Measurements from ENCODE around the gene GUCA2A.
"Not testable (repeated sequence)": the region's sequence is repeated elsewhere in the genome, so short reads cannot be mapped to it uniquely, and the experiment has no call there.

The GUCA2A gene, protein sequence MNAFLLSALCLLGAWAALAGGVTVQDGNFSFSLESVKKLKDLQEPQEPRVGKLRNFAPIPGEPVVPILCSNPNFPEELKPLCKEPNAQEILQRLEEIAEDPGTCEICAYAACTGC

DNA sequence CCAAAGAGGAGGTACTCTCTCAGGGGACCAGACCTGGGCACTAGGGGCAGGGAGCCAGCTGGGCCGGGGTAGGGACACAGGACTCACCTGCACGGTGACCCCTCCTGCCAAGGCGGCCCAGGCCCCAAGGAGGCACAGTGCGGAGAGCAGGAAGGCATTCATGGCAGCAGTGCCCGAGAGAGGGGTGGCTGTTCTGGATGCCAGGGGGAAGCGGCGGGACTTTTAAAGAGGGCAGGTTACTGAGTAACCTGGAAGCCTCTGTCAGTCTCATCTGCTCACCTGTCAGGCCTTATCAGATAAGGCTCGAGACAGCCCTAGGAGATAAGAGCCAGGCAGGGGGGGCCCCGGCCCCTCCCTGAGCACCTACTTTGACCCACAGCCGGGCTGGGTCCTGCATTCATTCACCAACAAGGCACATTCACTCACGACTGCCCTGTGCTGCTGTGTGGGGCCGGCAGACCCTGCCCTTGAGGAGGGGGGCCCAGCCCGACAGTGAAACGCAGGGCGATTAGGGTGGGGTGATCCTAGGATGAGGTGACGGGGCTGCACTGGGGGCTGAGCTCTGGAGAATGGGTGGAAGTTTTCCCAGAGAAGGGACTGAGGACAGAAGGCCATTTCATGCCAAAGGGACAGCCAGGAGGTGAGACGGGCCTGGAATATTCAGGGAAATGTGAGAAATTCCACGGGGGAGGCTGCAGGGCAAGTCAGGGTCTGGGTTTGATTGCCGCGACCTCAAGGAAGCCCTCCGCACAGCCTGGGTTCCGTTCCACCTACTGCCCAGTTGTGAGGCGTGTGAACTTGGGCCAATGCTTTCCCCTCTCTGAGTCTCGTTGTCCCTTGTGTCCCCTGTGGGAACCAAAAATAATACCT, at the start of gene GUCA2A:
GUCA2A (minus strand) TSS at position 195 of the 870 bp plus-strand sequence; CDS start at position 162, 33 bp downstream.
- DNase-seq (ENCODE audit: low spot score), result no peak

DNA sequence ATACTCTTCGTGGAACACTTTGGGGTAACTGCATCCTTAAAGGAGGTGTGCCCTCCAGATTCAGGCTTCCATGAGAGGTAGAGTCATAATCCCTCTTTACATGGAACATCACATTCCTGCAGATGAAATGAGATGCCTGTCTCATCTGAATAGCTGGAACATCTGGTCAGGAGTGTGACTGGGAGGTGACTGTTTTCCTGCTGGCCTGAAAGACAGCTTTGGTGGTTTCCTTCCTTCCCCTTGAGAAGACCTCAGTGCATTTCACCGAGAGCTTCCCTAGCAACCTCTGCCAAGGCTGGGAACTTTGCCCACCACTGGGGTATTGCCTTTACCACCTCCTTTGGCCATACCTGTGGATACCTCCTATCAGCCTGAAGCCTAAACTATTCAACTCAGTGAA, 46.7 kb upstream of the GUCA2A start:
- no peak for DNase-seq (ENCODE audit: low spot score)

- DNase-seq (ENCODE audit: low spot score), result no peak
These were observed 46.0 kb upstream of the GUCA2A start for GRCh38 chr1:42210421-42211133.

- DNase-seq (ENCODE audit: low spot score), result peak; percentile 55
These were observed 45.1 kb upstream of the GUCA2A start for GRCh38 chr1:42209526-42210251.

- not testable (repeated sequence) for DNase-seq (ENCODE audit: low spot score)
These were observed 42.4 kb upstream of the GUCA2A start for GRCh38 chr1:42206930-42207329.

GRCh38 chr1:42206164-42206563, 41.6 kb upstream of the GUCA2A start:
- DNase-seq (ENCODE audit: low spot score), result no peak

- no peak for DNase-seq (ENCODE audit: low spot score)
These were observed 37.4 kb upstream of the GUCA2A start for GRCh38 chr1:42201986-42202385.

DNA sequence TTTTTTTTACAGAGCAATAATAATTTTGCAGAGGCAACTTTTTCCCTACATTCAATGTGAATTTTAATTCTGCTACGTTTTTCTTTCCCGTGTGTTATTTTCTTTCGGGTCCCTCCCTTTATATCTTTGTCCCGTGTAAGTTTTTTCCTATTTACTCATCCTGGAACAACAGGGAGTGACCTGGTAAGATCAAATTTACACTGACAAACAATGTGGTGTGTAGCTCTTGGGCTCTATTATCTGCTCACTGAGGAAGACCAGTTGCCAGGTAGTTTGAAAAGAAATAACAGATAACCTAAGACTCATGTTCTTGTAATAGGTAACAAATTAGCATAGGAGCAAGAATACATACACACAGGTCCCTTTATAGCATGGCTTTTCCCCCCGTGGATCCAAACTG, 33.7 kb upstream of the GUCA2A start:
- DNase-seq (ENCODE audit: low spot score), result no peak

- no peak for DNase-seq (ENCODE audit: low spot score)
These were observed 31.3 kb upstream of the GUCA2A start for GRCh38 chr1:42195841-42196240.

DNA sequence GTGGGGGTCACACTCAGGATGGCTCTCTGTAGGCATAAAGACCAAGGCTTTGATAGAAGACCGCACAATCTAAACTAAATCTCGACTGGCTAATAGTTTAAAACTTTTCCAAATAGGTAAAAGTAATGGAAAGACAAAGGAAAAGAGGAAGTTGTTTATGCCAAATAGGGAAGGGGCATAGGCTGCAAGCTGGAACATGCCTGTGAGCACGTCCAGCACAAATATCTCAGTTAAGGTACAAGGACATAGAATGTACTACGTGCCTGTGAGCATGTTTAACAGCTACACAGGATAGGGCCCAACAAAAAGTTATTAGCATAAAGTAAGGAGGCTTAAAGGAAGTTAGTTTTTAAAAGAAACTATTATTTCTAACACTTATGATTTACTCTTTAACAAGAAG, 27.6 kb upstream of the GUCA2A start:
- no peak for DNase-seq (ENCODE audit: low spot score)

- DNase-seq (ENCODE audit: low spot score), result no peak
These were observed 26.8 kb upstream of the GUCA2A start for GRCh38 chr1:42191319-42191718.

DNA sequence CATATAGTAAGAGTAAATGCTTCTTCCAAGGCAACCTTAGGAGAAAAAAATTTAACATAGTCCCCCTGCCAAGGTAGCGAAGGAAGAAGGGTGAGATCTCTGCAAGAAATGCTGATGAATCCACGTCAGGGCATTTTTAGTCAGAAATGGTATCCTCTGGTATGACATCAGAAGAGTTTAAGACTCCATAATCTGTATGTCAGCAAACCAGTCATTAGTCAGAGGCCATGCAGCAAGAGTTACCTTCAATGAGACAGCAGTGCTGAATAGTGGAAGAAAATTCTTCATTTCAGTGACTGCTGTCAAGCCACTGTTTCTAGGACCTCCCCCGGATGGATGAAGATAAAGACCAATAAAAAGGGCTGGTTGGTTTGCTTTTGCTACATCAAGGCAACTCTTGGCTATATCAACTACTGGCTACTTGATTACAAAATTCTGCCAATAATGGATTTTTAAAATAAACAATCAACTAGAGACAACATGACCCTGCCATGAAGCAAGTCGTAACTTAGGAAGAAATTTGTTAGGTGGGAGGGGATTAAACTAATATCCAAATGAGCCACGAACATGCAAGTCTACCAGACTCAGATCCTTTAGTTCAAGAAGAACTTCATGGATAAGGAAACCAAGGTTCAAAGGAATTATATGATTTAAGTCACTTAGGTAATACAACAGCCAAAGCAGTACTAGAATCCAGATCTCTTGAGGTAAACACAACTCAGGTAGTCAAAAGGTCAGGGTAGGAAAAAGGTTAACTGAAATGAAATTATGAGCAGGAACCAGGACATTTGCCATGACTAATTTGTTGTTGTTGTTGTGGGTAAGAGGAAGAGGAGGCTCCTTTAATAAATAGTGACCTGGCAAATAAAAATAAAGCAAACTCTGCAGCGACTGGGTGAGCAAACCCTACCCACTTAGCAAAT, 25.6 kb upstream of the GUCA2A start:
- no peak for DNase-seq (ENCODE audit: low spot score)

- no peak for DNase-seq (ENCODE audit: low spot score)
These were observed 21.6 kb upstream of the GUCA2A start for GRCh38 chr1:42186152-42186551.

- no peak for DNase-seq (ENCODE audit: low spot score)
These were observed 20.1 kb upstream of the GUCA2A start for GRCh38 chr1:42184616-42185015.

GRCh38 chr1:42183957-42184268, 19.4 kb upstream of the GUCA2A start:
- DNase-seq (ENCODE audit: low spot score), result no peak

- no peak for DNase-seq (ENCODE audit: low spot score)
These were observed 18.8 kb upstream of the GUCA2A start for GRCh38 chr1:42183210-42183956.

DNA sequence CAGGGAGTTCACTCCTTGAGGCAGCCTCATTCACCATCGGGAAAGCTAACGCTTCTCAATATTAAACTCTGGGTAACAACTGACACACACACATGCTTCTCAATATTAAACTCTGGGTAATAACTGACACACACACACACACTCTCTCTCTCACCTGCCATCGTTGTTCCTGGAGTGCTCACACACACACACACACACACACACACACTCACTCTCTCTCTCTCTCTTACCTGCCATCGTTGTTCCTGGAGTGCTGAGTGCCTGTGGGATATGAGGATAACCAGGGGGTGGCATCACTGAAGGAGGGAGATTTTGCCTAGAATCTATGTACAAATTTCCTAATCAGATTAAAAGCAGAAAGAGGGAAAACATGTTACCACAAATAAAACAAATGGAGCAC, 17.1 kb upstream of the GUCA2A start:
- DNase-seq (ENCODE audit: low spot score), result no peak

- no peak for DNase-seq (ENCODE audit: low spot score)
These were observed 15.4 kb upstream of the GUCA2A start for GRCh38 chr1:42179900-42180329.

DNA sequence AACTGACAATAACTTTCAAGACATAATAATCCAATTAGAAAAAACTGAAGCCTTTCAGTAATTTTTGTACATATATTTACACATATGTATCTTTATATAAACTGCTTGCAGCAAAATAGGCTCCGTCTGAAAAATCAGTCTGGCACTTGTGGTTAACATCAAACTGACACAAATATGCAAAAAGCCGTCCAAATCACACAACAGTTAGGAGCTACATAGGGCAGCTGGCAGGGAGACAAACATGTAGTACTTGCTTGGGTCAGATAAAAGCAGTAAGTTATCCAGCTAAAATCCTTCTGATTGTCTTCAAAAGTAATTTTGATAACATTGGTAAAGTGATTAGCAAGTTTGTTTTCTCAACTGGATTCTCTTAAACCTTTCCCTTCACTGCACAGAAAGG, 14.7 kb upstream of the GUCA2A start:
- DNase-seq (ENCODE audit: low spot score), result no peak

DNA sequence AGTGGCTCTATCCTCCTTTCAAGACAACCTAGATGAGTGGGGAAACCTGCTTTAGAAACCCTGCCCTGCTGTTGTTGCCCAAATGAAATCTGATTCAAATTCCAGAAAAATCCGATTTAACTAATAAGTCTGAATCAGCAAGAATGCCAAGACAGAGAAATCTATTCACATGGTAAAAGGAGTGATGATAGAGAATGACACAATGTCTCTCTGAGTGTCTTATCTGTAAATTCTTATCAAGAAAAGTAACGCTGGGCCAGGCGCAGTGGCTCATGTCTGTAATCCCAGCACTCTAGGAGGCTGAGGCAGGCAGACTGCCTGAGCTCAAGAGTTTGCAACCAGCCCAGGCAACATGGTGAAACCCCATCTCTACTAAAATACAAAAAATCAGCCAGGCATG, 13.7 kb upstream of the GUCA2A start:
- no peak for DNase-seq (ENCODE audit: low spot score)

DNA sequence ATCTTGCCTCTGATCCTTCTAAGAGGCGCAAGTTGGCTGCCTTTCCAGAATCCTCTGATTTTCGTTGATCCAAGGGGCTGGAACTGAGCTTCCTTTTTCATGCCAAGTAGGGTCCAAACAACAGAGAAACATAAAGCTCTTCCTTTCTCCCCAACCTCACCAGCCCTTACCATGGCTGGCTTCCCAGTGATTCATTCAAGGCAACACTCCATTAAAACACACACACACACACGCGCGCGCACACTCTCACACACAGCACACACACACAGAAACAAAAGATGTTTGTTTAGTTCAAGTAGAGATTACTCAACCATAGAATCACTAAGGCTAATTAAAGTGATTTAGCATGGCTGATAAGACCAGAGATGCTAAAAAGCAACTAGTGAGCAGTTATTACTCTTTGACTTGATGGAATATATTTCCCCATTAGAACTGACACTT, 13.0 kb upstream of the GUCA2A start:
- DNase-seq (ENCODE audit: low spot score), result no peak
